Keratinocyte (primary cell): ENCODE results near the gene CBLN1. TPM values are rescaled to one million over a fixed set of nuclear protein-coding genes. Genes with fewer than 3 reads are reported as not detected.

ENCODE experiments used
- DNase-seq: peaks from one replicate; pipeline ENCODE4 v3.0.0-alpha.2; 2011; ENCODE audit warnings: low read depth, missing footprints, low spot score
- FAIRE-seq: peaks from 2 replicates; lab custom pipeline; 2011; peaks lifted over from hg19 to GRCh38; lab: Jason Lieb, UNC
- H2AFZ ChIP-seq: 2 replicates; pipeline ENCODE4 v1.6.0; 2012; ENCODE audit warnings: low read length, control low read depth, inconsistent platforms; ENCODE audit not compliant: control insufficient read depth
- H3K27ac ChIP-seq: 2 replicates; pipeline ENCODE4 v1.5.1; 2011; ENCODE audit warnings: low read length; ENCODE audit not compliant: control insufficient read depth, insufficient read depth
- H3K27me3 ChIP-seq: 3 replicates; pipeline ENCODE4 v1.6.0; 2011; ENCODE audit warnings: low read length; ENCODE audit not compliant: control insufficient read depth, insufficient read depth; ENCODE audit errors: extremely low read depth
- H3K36me3 ChIP-seq, 2 experiments: 2 replicates in 1 of 2; 3 replicates in 1 of 2; pipeline ENCODE4 v1.5.1; 2011; ENCODE audit warnings: low read length in 2 of 2, mild to moderate bottlenecking in 1 of 2; ENCODE audit not compliant: control insufficient read depth in 2 of 2, insufficient read depth in 2 of 2; ENCODE audit errors: extremely low read depth in 1 of 2
- H3K4me1 ChIP-seq: 3 replicates; pipeline ENCODE4 v1.5.1; 2011; ENCODE audit warnings: low read length; ENCODE audit not compliant: control insufficient read depth, insufficient read depth; ENCODE audit errors: extremely low read depth
- H3K4me2 ChIP-seq: 3 replicates; pipeline ENCODE4 v1.6.0; 2011; ENCODE audit warnings: low read depth, low read length; ENCODE audit not compliant: control insufficient read depth, insufficient read depth; ENCODE audit errors: extremely low read depth
- H3K4me3 ChIP-seq, 3 experiments: fragments of 200-600 bp in 1 of 3; sonication (generic) in 1 of 3; 2 replicates in 2 of 3; 3 replicates in 1 of 3; pipeline ENCODE4 v1.5.1; 2011 to 2016; ENCODE audit warnings: low read length in 3 of 3, mild to moderate bottlenecking in 3 of 3, control low read depth in 2 of 3, inconsistent platforms in 1 of 3, low read depth in 1 of 3, mixed read lengths in 1 of 3, mixed run types in 1 of 3, moderate library complexity in 1 of 3; ENCODE audit not compliant: control insufficient read depth in 2 of 3, insufficient read depth in 2 of 3; ENCODE audit errors: extremely low read depth in 1 of 3
- H3K79me2 ChIP-seq: 2 replicates; pipeline ENCODE4 v1.6.0; 2012; ENCODE audit warnings: low read length; ENCODE audit not compliant: control insufficient read depth, insufficient read depth
- H3K9ac ChIP-seq: 3 replicates; pipeline ENCODE4 v1.6.0; 2011; ENCODE audit warnings: low read length; ENCODE audit not compliant: control insufficient read depth, insufficient read depth; ENCODE audit errors: extremely low read depth
- H3K9me1 ChIP-seq: 3 replicates; pipeline ENCODE4 v1.6.0; 2011; ENCODE audit warnings: low read length; ENCODE audit not compliant: control insufficient read depth, insufficient read depth; ENCODE audit errors: extremely low read depth
- H3K9me3 ChIP-seq: 2 replicates; pipeline ENCODE4 v1.5.1; 2012; ENCODE audit warnings: low read depth, low read length; ENCODE audit not compliant: control insufficient read depth
- H4K20me1 ChIP-seq: 3 replicates; pipeline ENCODE4 v1.6.0; 2011; ENCODE audit warnings: low read length; ENCODE audit not compliant: control insufficient read depth, insufficient read depth; ENCODE audit errors: extremely low read depth
- CTCF ChIP-seq, 3 experiments: IDR thresholded peaks in 1 of 3; conservative IDR thresholded peaks in 1 of 3; optimal IDR thresholded peaks in 1 of 3; 2 replicates in 2 of 3; 3 replicates in 1 of 3; pipeline versions ENCODE3 to v1.5.1; 2011; ENCODE audit warnings: low read length in 3 of 3, mild to moderate bottlenecking in 3 of 3, moderate library complexity in 2 of 3, control low read depth in 1 of 3, inconsistent platforms in 1 of 3; ENCODE audit not compliant: insufficient read depth in 2 of 3; ENCODE audit errors: extremely low read depth in 1 of 3
- EZH2 ChIP-seq: IDR thresholded peaks from one replicate; pipeline ENCODE4 v1.6.1; 2012; ENCODE audit warnings: inconsistent platforms, mild to moderate bottlenecking, low read length, moderate library complexity
- dilution Hi-C: fragments of 300-500 bp; cut with MboI; formaldehyde crosslinking; loops from one replicate; pipeline ENCODE4 v1.7.0; 2020; ENCODE audit warnings: low sequenced_read_pairs; ENCODE audit not compliant: extremely low pct_ligation_motif_present
- polyA plus RNA-seq, 5 experiments: library from polyadenylated mRNA; depleted of rRNA in 3 of 5; stranded (reverse) in 3 of 5; stranded (forward) in 1 of 5; unstranded in 1 of 5; fragments of >200 nt; gene quantifications; 1 replicate in 1 of 5; 2 replicates in 3 of 5; 3 replicates in 1 of 5; pipeline versions ENCODE4 v1.2.1 to v1.2.3, GENCODE V29; 2011 to 2012; ENCODE audit warnings: missing spikeins in 2 of 5, low read depth in 1 of 5, low replicate concordance in 1 of 5

CBLN1 gene
- polyA plus RNA-seq, 1 donor (not counting 4 experiments of a cell fraction or from before 2014, with no cell fraction given), result not detected

GRCh38 chr16:49269201-49269600 is 12.4 kb downstream of the CBLN1 start:
- dilution Hi-C loops, result no loop called here
- Histone ChIP-seq H3K4me3 (no peak overlapping the region), H4K20me1 (no peaks in the 10 kb centered on the region), H3K9me1 (no peaks in the 10 kb centered on the region), H3K27ac (no peak overlapping the region), H3K36me3 (no peaks in the 10 kb centered on the region), H3K79me2 (no peaks in the 10 kb centered on the region), H3K27me3 (peaks cover 9% of the 10 kb centered on the region), H2AFZ (no peak overlapping the region), H3K4me1 (no peaks in the 10 kb centered on the region), H3K9ac (no peak overlapping the region), H3K9me3 (no peaks in the 10 kb centered on the region), H3K4me2 (no peak overlapping the region)
- FAIRE-seq, result no peak
- DNase-seq, result no peak
- TF ChIP-seq CTCF (optimal IDR thresholded peaks at IDR 0.05 in 1 of 3, IDR thresholded peaks at IDR 0.05 in 1 of 3, conservative IDR thresholded peaks at IDR 0.05 in 1 of 3; ENCODE audit: extremely low read depth in 1 of 3, insufficient read depth in 2 of 3, low read length in 3 of 3), result no peak
- no peak for TF ChIP-seq EZH2

GRCh38 chr16:49268667-49269066 is 13.0 kb downstream of the CBLN1 start:
- H3K9me1 ChIP-seq, result no peaks in the 10 kb centered on the region
- FAIRE-seq (no peak), DNase-seq (no peak)
- no peaks in the 10 kb centered on the region for H3K36me3 ChIP-seq
- H3K4me2 ChIP-seq, result no peak overlapping the region
- no peaks in the 10 kb centered on the region for H4K20me1 ChIP-seq
- no peak overlapping the region for H2AFZ ChIP-seq
- H3K4me1 ChIP-seq, result no peaks in the 10 kb centered on the region
- no peak overlapping the region for H3K27ac ChIP-seq
- dilution Hi-C loops, result no loop called here
- TF ChIP-seq CTCF (optimal IDR thresholded peaks at IDR 0.05 in 1 of 3, IDR thresholded peaks at IDR 0.05 in 1 of 3, conservative IDR thresholded peaks at IDR 0.05 in 1 of 3; ENCODE audit: extremely low read depth in 1 of 3, insufficient read depth in 2 of 3, low read length in 3 of 3) (no peak), EZH2 (no peak)
- H3K9me3 ChIP-seq, result no peaks in the 10 kb centered on the region
- H3K9ac ChIP-seq, result no peak overlapping the region
- no peak overlapping the region for H3K4me3 ChIP-seq
- H3K27me3 ChIP-seq, result peaks cover 3% of the 10 kb centered on the region
- H3K79me2 ChIP-seq, result no peaks in the 10 kb centered on the region
